ENCODE results near the gene ST7. TPM values are rescaled to one million over a fixed set of nuclear protein-coding genes. Genes with fewer than 3 reads are reported as not detected.

ST7 gene
- total RNA-seq, 1 experiment from 2014 or later, result 12.9 TPM

DNA sequence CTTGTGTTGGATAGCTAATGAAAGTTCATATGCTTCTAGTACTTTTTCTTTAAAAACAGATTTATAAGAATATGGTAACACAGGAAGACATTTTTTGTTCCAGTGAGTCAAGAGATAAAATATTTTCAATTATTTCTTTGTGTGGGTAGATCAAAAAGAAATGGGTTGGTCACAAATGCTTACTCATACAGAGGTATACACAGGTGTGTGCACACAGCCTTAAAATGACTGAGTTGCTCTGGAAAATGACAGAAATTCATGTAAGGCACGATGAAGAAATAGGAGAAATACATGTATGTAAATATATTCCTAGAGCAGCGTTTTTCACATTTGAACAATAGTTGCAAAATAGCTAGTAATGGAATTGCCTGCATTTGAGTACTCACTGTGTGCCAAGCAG lies 66.0 kb downstream of the ST7 start:
- Histone ChIP-seq H4K91ac (ENCODE audit: insufficient read length, low read depth, low read length) (no peak overlapping the region), H3K56ac (ENCODE audit: insufficient read length, low read depth, low read length) (no peak overlapping the region), H2AFZ (ENCODE audit: low read length) (no peak overlapping the region), H3T11ph (ENCODE audit: low read length) (no peak overlapping the region), H2BK120ac (ENCODE audit: low read depth, low read length, poor library complexity, severe bottlenecking) (no peak overlapping the region), H2BK12ac (ENCODE audit: insufficient read length, low read depth, low read length) (no peak overlapping the region), H3K9ac (ENCODE audit: extremely low read depth, insufficient read length, low read length) (no peak overlapping the region), H3K4ac (ENCODE audit: low read depth, low read length) (no peak overlapping the region), H3K9me3 (ENCODE audit: control insufficient read depth, low read depth, low read length) (no peaks in the 10 kb centered on the region), H3K23me2 (ENCODE audit: insufficient read length, low read depth, low read length, poor library complexity, severe bottlenecking) (no peaks in the 10 kb centered on the region), H3K23ac (ENCODE audit: insufficient read length, low read depth, low read length) (no peak overlapping the region), H2BK15ac (ENCODE audit: low read depth, low read length) (no peak overlapping the region), H3K27ac (ENCODE audit: insufficient read length, low read depth, low read length) (no peak overlapping the region), H3K14ac (ENCODE audit: insufficient read depth, low read length) (no peak overlapping the region), H2BK20ac (ENCODE audit: low read depth, low read length, poor library complexity, severe bottlenecking) (no peak overlapping the region), H3K4me2 (ENCODE audit: insufficient read depth, insufficient read length, low read length) (no peak overlapping the region), H3K79me2 (ENCODE audit: insufficient read depth, low read length) (no peaks in the 10 kb centered on the region), H4K20me1 (ENCODE audit: control insufficient read depth, insufficient read depth, insufficient read length) (no peaks in the 10 kb centered on the region), H3K18ac (ENCODE audit: insufficient read length, low read depth, low read length) (no peak overlapping the region), H3K79me1 (ENCODE audit: insufficient read depth, low read depth, low read length, poor library complexity, severe bottlenecking) (no peaks in the 10 kb centered on the region), H2BK5ac (ENCODE audit: insufficient read length, low read length) (no peak overlapping the region), H4K8ac (replicated peaks; ENCODE audit: insufficient read length, low read depth, low read length) (no peak overlapping the region), H3K4me1 (ENCODE audit: insufficient read depth, low read length) (no peaks in the 10 kb centered on the region; the same call in 1 of the 2 replicates), H4K5ac (ENCODE audit: insufficient read length, low read depth, low read length) (no peak overlapping the region), H2AK5ac (ENCODE audit: insufficient read length, low read length) (no peak overlapping the region), H3K27me3 (ENCODE audit: insufficient read depth, low read length) (no peaks in the 10 kb centered on the region)
- no peaks in the 10 kb centered on the region for H3K27me3 Mint-ChIP-seq (ENCODE audit: low read depth)
- DNase-seq, result no peak
- no peak overlapping the region for H3K4me3 Mint-ChIP-seq
- no peak overlapping the region for H3K27ac Mint-ChIP-seq
- peaks cover 0 to 8% of the 10 kb centered on the region in 2 experiments; a peak in 1 of 4 replicates for H3K4me1 Mint-ChIP-seq
- no peaks in the 10 kb centered on the region for H3K36me3 Mint-ChIP-seq (ENCODE audit: insufficient read depth in 1 of 3, low read depth in 3 of 3)
- no CpG with 5 or more reads among the region's 2 CpGs for WGBS (ENCODE audit: extremely low coverage, insufficient read length, low lambda C conversion rate)
- no peaks in the 10 kb centered on the region for H3K9me3 Mint-ChIP-seq
- TF ChIP-seq, protein P1, sequence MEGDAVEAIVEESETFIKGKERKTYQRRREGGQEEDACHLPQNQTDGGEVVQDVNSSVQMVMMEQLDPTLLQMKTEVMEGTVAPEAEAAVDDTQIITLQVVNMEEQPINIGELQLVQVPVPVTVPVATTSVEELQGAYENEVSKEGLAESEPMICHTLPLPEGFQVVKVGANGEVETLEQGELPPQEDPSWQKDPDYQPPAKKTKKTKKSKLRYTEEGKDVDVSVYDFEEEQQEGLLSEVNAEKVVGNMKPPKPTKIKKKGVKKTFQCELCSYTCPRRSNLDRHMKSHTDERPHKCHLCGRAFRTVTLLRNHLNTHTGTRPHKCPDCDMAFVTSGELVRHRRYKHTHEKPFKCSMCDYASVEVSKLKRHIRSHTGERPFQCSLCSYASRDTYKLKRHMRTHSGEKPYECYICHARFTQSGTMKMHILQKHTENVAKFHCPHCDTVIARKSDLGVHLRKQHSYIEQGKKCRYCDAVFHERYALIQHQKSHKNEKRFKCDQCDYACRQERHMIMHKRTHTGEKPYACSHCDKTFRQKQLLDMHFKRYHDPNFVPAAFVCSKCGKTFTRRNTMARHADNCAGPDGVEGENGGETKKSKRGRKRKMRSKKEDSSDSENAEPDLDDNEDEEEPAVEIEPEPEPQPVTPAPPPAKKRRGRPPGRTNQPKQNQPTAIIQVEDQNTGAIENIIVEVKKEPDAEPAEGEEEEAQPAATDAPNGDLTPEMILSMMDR (conservative IDR thresholded peaks at IDR 0.05), result no peak
